GM21528 (cell line): ENCODE data around the gene FAM210A.

Source experiments
- ATAC-seq: cut with Tn5 transposase; IDR thresholded peaks from one replicate; pipeline ENCODE4 v1.9.1; 2021; ENCODE audit warnings: mild to moderate bottlenecking, moderate library complexity; ENCODE audit not compliant: unreplicated experiment, low FRiP score

Gene FAM210A

GRCh38 chr18:13649397-13650390, 76.7 kb downstream of the FAM210A start:
- no peak for ATAC-seq

GRCh38 chr18:13647761-13648160, 78.6 kb downstream of the FAM210A start:
- ATAC-seq: no peak

- ATAC-seq: no peak
These were observed 79.7 kb downstream of the FAM210A start for GRCh38 chr18:13646633-13647032.

- no peak for ATAC-seq
These were observed 81.3 kb downstream of the FAM210A start for GRCh38 chr18:13645093-13645492.

- ATAC-seq: no peak
These were observed 83.1 kb downstream of the FAM210A start for GRCh38 chr18:13643261-13643751.

- ATAC-seq: no peak
These were observed 83.9 kb downstream of the FAM210A start for GRCh38 chr18:13642440-13642827.

- no peak for ATAC-seq
These were observed 84.6 kb downstream of the FAM210A start for GRCh38 chr18:13641551-13642439.

- ATAC-seq: no peak
These were observed 86.0 kb downstream of the FAM210A start for GRCh38 chr18:13640266-13640860.

- no peak for ATAC-seq
These were observed 87.4 kb downstream of the FAM210A start for GRCh38 chr18:13638719-13639595.

- no peak for ATAC-seq
These were observed 91.3 kb downstream of the FAM210A start for GRCh38 chr18:13635046-13635445.

- ATAC-seq: no peak
These were observed 92.7 kb downstream of the FAM210A start for GRCh38 chr18:13633700-13634099.

GRCh38 chr18:13630716-13631268, 95.6 kb downstream of the FAM210A start:
- no peak for ATAC-seq

GRCh38 chr18:13629841-13630715, 96.3 kb downstream of the FAM210A start:
- peak; percentile 86 for ATAC-seq

- no peak for ATAC-seq
These were observed 98.1 kb downstream of the FAM210A start for GRCh38 chr18:13628211-13628610.

GRCh38 chr18:13627639-13628038, 98.7 kb downstream of the FAM210A start:
- no peak for ATAC-seq

- no peak for ATAC-seq
These were observed 99.8 kb downstream of the FAM210A start for GRCh38 chr18:13626544-13626908.

GRCh38 chr18:13625843-13626543, 100.4 kb downstream of the FAM210A start:
- ATAC-seq: no peak

- no peak for ATAC-seq
These were observed 101.0 kb downstream of the FAM210A start for GRCh38 chr18:13625355-13625754.
